ENCODE data around the gene HLF.

The HLF gene

GRCh38 chr17:55340686-55341085 lies 75.9 kb downstream of the HLF start:
- H3K4me1 ChIP-seq (ENCODE audit: control insufficient read depth, insufficient read depth, low read length) = peaks cover 5% of the 10 kb centered on the region; the same call in 1 of the 2 replicates
- no peaks in the 10 kb centered on the region for H3K36me3 ChIP-seq (ENCODE audit: control insufficient read depth, insufficient read depth, low read length)
- no peaks in the 10 kb centered on the region for H3K9me3 ChIP-seq (ENCODE audit: control insufficient read depth, insufficient read depth, low read depth, low read length)
- no peak overlapping the region for H3K4me3 ChIP-seq (ENCODE audit: low read depth, low read length)
- no peak overlapping the region for H3K9ac ChIP-seq (ENCODE audit: low read length)
- no peak overlapping the region for H3K27ac ChIP-seq (ENCODE audit: low read depth, low read length)
- H3K27me3 ChIP-seq (ENCODE audit: control insufficient read depth, insufficient read depth, low read length) = no peaks in the 10 kb centered on the region

GRCh38 chr17:55341432-55341831 lies 76.7 kb downstream of the HLF start:
- Histone ChIP-seq H3K4me3 (ENCODE audit: low read depth, low read length) (no peak overlapping the region), H3K27ac (ENCODE audit: low read depth, low read length) (no peak overlapping the region), H3K27me3 (ENCODE audit: control insufficient read depth, insufficient read depth, low read length) (no peaks in the 10 kb centered on the region), H3K36me3 (ENCODE audit: control insufficient read depth, insufficient read depth, low read length) (no peaks in the 10 kb centered on the region), H3K9ac (ENCODE audit: low read length) (no peak overlapping the region), H3K9me3 (ENCODE audit: control insufficient read depth, insufficient read depth, low read depth, low read length) (0 out of 2 replicates have a peak, but pooled peaks cover 2% of the 10 kb centered on the region), H3K4me1 (ENCODE audit: control insufficient read depth, insufficient read depth, low read length) (no peaks in the 10 kb centered on the region)

- Histone ChIP-seq H3K4me3 (ENCODE audit: low read depth, low read length) (no peak overlapping the region), H3K4me1 (ENCODE audit: control insufficient read depth, insufficient read depth, low read length) (no peaks in the 10 kb centered on the region), H3K27ac (ENCODE audit: low read depth, low read length) (no peak overlapping the region), H3K9me3 (ENCODE audit: control insufficient read depth, insufficient read depth, low read depth, low read length) (peaks cover 7% of the 10 kb centered on the region), H3K36me3 (ENCODE audit: control insufficient read depth, insufficient read depth, low read length) (no peaks in the 10 kb centered on the region), H3K27me3 (ENCODE audit: control insufficient read depth, insufficient read depth, low read length) (no peaks in the 10 kb centered on the region), H3K9ac (ENCODE audit: low read length) (no peak overlapping the region)
Measured at GRCh38 chr17:55342800-55343585, 78.2 kb downstream of the HLF start.

GRCh38 chr17:55343900-55344513 lies 79.2 kb downstream of the HLF start:
- no peaks in the 10 kb centered on the region for H3K36me3 ChIP-seq (ENCODE audit: control insufficient read depth, insufficient read depth, low read length)
- peaks cover 7% of the 10 kb centered on the region for H3K9me3 ChIP-seq (ENCODE audit: control insufficient read depth, insufficient read depth, low read depth, low read length)
- 0 out of 2 replicates have a peak, but pooled peaks cover under 1% of the 10 kb centered on the region for H3K4me1 ChIP-seq (ENCODE audit: control insufficient read depth, insufficient read depth, low read length)
- no peak overlapping the region for H3K9ac ChIP-seq (ENCODE audit: low read length)
- no peak overlapping the region for H3K4me3 ChIP-seq (ENCODE audit: low read depth, low read length)
- H3K27ac ChIP-seq (ENCODE audit: low read depth, low read length) = no peak overlapping the region
- no peaks in the 10 kb centered on the region for H3K27me3 ChIP-seq (ENCODE audit: control insufficient read depth, insufficient read depth, low read length)

GRCh38 chr17:55344514-55344997 lies 79.8 kb downstream of the HLF start:
- no peaks in the 10 kb centered on the region for H3K36me3 ChIP-seq (ENCODE audit: control insufficient read depth, insufficient read depth, low read length)
- no peak overlapping the region for H3K27ac ChIP-seq (ENCODE audit: low read depth, low read length)
- H3K9me3 ChIP-seq (ENCODE audit: control insufficient read depth, insufficient read depth, low read depth, low read length) = peaks cover 7% of the 10 kb centered on the region
- H3K4me1 ChIP-seq (ENCODE audit: control insufficient read depth, insufficient read depth, low read length) = 0 out of 2 replicates have a peak, but pooled peaks cover 6% of the 10 kb centered on the region
- no peak overlapping the region for H3K4me3 ChIP-seq (ENCODE audit: low read depth, low read length)
- no peak overlapping the region for H3K9ac ChIP-seq (ENCODE audit: low read length)
- H3K27me3 ChIP-seq (ENCODE audit: control insufficient read depth, insufficient read depth, low read length) = no peaks in the 10 kb centered on the region

GRCh38 chr17:55345132-55345531 lies 80.4 kb downstream of the HLF start:
- H3K27ac ChIP-seq (ENCODE audit: low read depth, low read length) = no peak overlapping the region
- H3K4me3 ChIP-seq (ENCODE audit: low read depth, low read length) = no peak overlapping the region
- H3K9me3 ChIP-seq (ENCODE audit: control insufficient read depth, insufficient read depth, low read depth, low read length) = peaks cover 7% of the 10 kb centered on the region
- no peaks in the 10 kb centered on the region for H3K36me3 ChIP-seq (ENCODE audit: control insufficient read depth, insufficient read depth, low read length)
- peaks cover 10% of the 10 kb centered on the region; the same call in 1 of the 2 replicates for H3K4me1 ChIP-seq (ENCODE audit: control insufficient read depth, insufficient read depth, low read length)
- no peaks in the 10 kb centered on the region for H3K27me3 ChIP-seq (ENCODE audit: control insufficient read depth, insufficient read depth, low read length)
- H3K9ac ChIP-seq (ENCODE audit: low read length) = no peak overlapping the region

- H3K36me3 ChIP-seq (ENCODE audit: control insufficient read depth, insufficient read depth, low read length) = no peaks in the 10 kb centered on the region
- H3K4me1 ChIP-seq (ENCODE audit: control insufficient read depth, insufficient read depth, low read length) = peaks cover 24% of the 10 kb centered on the region
- no peak overlapping the region for H3K9ac ChIP-seq (ENCODE audit: low read length)
- H3K4me3 ChIP-seq (ENCODE audit: low read depth, low read length) = no peak overlapping the region
- no peaks in the 10 kb centered on the region for H3K27me3 ChIP-seq (ENCODE audit: control insufficient read depth, insufficient read depth, low read length)
- peaks cover 7% of the 10 kb centered on the region for H3K9me3 ChIP-seq (ENCODE audit: control insufficient read depth, insufficient read depth, low read depth, low read length)
- no peak overlapping the region for H3K27ac ChIP-seq (ENCODE audit: low read depth, low read length)
Measured at GRCh38 chr17:55346658-55347057, 81.9 kb downstream of the HLF start.

- H3K9ac ChIP-seq (ENCODE audit: low read length) = no peak overlapping the region
- H3K4me1 ChIP-seq (ENCODE audit: control insufficient read depth, insufficient read depth, low read length) = peaks cover 25% of the 10 kb centered on the region
- no peaks in the 10 kb centered on the region for H3K36me3 ChIP-seq (ENCODE audit: control insufficient read depth, insufficient read depth, low read length)
- H3K27me3 ChIP-seq (ENCODE audit: control insufficient read depth, insufficient read depth, low read length) = no peaks in the 10 kb centered on the region
- H3K9me3 ChIP-seq (ENCODE audit: control insufficient read depth, insufficient read depth, low read depth, low read length) = peaks cover 7% of the 10 kb centered on the region
- H3K27ac ChIP-seq (ENCODE audit: low read depth, low read length) = no peak overlapping the region
- H3K4me3 ChIP-seq (ENCODE audit: low read depth, low read length) = no peak overlapping the region
Measured at GRCh38 chr17:55347341-55347740, 82.6 kb downstream of the HLF start.

GRCh38 chr17:55348749-55349354 lies 84.1 kb downstream of the HLF start:
- Histone ChIP-seq H3K27me3 (ENCODE audit: control insufficient read depth, insufficient read depth, low read length) (no peaks in the 10 kb centered on the region), H3K36me3 (ENCODE audit: control insufficient read depth, insufficient read depth, low read length) (no peaks in the 10 kb centered on the region), H3K4me3 (ENCODE audit: low read depth, low read length) (no peak overlapping the region), H3K9me3 (ENCODE audit: control insufficient read depth, insufficient read depth, low read depth, low read length) (peaks cover 7% of the 10 kb centered on the region), H3K27ac (ENCODE audit: low read depth, low read length) (no peak overlapping the region), H3K9ac (ENCODE audit: low read length) (no peak overlapping the region), H3K4me1 (ENCODE audit: control insufficient read depth, insufficient read depth, low read length) (peaks cover 25% of the 10 kb centered on the region)

GRCh38 chr17:55350825-55351205 lies 86.1 kb downstream of the HLF start:
- no peaks in the 10 kb centered on the region for H3K27me3 ChIP-seq (ENCODE audit: control insufficient read depth, insufficient read depth, low read length)
- H3K36me3 ChIP-seq (ENCODE audit: control insufficient read depth, insufficient read depth, low read length) = no peaks in the 10 kb centered on the region
- H3K27ac ChIP-seq (ENCODE audit: low read depth, low read length) = peak overlapping the region; percentile 75
- H3K9me3 ChIP-seq (ENCODE audit: control insufficient read depth, insufficient read depth, low read depth, low read length) = peaks cover 7% of the 10 kb centered on the region
- no peak overlapping the region for H3K4me3 ChIP-seq (ENCODE audit: low read depth, low read length)
- H3K9ac ChIP-seq (ENCODE audit: low read length) = peak overlapping the region; percentile 34
- H3K4me1 ChIP-seq (ENCODE audit: control insufficient read depth, insufficient read depth, low read length) = peaks cover 25% of the 10 kb centered on the region

GRCh38 chr17:55351226-55351625 lies 86.5 kb downstream of the HLF start:
- Histone ChIP-seq H3K9me3 (ENCODE audit: control insufficient read depth, insufficient read depth, low read depth, low read length) (peaks cover 7% of the 10 kb centered on the region), H3K9ac (ENCODE audit: low read length) (peak overlapping the region; percentile 34), H3K27ac (ENCODE audit: low read depth, low read length) (peak overlapping the region; percentile 75), H3K4me1 (ENCODE audit: control insufficient read depth, insufficient read depth, low read length) (peaks cover 26% of the 10 kb centered on the region), H3K4me3 (ENCODE audit: low read depth, low read length) (no peak overlapping the region), H3K27me3 (ENCODE audit: control insufficient read depth, insufficient read depth, low read length) (no peaks in the 10 kb centered on the region), H3K36me3 (ENCODE audit: control insufficient read depth, insufficient read depth, low read length) (no peaks in the 10 kb centered on the region)
